Measurements from ENCODE around the gene FHIP1B. TPM values are rescaled to one million over a fixed set of nuclear protein-coding genes. Genes with fewer than 3 reads are reported as not detected.
"Not testable (repeated sequence)": the region's sequence is repeated elsewhere in the genome, so short reads cannot be mapped to it uniquely, and the experiment has no call there.

FHIP1B gene
- total RNA-seq: 25.3 and 25.5 TPM in 2 replicates
- long read RNA-seq, partial matches to known transcripts: 0 of 1 reads
- long read RNA-seq, other reads (novel, unspliced or antisense): 1 of 1 reads

DNA sequence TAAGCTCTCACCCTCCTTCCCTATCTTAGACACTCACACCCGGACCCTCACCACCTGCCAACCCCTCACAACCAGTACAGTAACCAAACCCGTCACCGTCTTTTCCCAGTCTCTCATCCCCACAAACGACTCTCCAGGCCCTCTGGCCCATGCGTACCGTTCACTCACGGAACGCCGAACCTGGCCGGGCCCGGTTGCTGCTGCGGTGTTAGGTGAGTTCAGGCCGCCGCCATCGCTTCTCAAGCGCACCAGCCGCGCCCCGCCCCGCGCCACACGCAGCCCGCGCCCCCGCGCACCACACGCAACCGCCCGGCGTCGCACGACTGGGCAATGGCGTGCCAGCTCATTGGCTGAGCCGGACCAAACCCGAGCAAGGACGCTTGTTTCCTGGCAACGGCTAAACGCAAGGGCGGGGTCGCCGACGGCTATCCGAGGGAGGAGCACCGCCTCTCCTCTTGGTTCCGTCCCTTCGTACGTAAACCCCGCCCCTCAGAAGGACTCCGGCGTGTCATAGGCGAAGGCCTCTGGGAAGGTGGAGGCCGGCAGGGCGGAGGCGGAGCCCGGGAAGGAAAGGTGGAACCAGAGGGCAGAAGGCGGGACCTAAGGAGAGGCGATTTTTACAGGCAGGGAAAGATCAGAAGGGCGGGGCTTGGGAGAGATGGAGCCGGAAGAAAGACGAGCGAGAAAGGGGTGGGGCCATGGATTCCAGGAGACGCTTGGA, at the start of gene FHIP1B:
Gene FHIP1B (minus strand): TSS at position 250 of the 721 bp plus-strand sequence. CDS start 10,120 bp downstream, outside the sequence.
- H3K9me3 Mint-ChIP-seq: no peaks in the 10 kb centered on the region
- DNase-seq (ENCODE audit: low read depth, low spot score): peak; percentile 97
- H3K4me1 Mint-ChIP-seq: peaks cover 26% of the 10 kb centered on the region
- TF ChIP-seq, protein P1, sequence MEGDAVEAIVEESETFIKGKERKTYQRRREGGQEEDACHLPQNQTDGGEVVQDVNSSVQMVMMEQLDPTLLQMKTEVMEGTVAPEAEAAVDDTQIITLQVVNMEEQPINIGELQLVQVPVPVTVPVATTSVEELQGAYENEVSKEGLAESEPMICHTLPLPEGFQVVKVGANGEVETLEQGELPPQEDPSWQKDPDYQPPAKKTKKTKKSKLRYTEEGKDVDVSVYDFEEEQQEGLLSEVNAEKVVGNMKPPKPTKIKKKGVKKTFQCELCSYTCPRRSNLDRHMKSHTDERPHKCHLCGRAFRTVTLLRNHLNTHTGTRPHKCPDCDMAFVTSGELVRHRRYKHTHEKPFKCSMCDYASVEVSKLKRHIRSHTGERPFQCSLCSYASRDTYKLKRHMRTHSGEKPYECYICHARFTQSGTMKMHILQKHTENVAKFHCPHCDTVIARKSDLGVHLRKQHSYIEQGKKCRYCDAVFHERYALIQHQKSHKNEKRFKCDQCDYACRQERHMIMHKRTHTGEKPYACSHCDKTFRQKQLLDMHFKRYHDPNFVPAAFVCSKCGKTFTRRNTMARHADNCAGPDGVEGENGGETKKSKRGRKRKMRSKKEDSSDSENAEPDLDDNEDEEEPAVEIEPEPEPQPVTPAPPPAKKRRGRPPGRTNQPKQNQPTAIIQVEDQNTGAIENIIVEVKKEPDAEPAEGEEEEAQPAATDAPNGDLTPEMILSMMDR (conservative IDR thresholded peaks at IDR 0.05): no peak
- H3K27ac Mint-ChIP-seq (ENCODE audit: unreplicated experiment): peak within 1 kb of the TSS; percentile 98
- H3K4me3 Mint-ChIP-seq: peak within 1 kb of the TSS; percentile 97
- no peaks in the 10 kb centered on the region for H3K36me3 Mint-ChIP-seq (ENCODE audit: low read depth)
- no peaks in the 10 kb centered on the region for H3K27me3 Mint-ChIP-seq (ENCODE audit: low read depth)

DNA sequence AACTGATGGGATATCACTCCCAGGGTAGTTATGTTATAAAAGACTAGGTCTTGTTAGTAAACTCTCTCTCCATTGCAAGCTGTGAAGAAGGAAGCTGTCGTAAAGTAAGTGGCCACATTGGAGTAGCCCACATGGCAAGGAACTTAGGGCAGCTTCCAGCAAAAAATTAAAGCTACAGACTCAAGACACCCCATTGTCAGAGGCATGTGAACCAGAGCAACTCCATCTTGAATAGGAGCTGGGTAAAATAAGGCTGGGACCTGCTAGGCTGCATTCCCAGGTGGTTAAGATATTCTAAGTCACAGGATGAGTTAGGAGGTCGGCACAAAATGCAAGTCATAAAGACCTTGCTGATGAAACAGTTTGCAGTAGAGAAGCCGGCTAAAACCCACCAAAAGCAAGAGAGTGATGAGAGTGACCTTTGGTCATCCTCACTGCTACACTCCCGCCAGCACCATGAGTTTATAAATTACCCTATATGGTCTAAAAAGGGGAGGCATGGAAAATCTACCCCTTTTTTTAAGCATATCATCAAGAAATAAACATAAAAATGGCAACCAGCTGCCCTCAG, 49.1 kb upstream of the FHIP1B start:
- no peak for DNase-seq (ENCODE audit: low read depth, low spot score)
- Mint-ChIP-seq H3K4me3 (no peak overlapping the region), H3K36me3 (ENCODE audit: low read depth) (no peaks in the 10 kb centered on the region), H3K4me1 (peaks cover 10% of the 10 kb centered on the region), H3K27ac (ENCODE audit: unreplicated experiment) (no peak overlapping the region), H3K27me3 (ENCODE audit: low read depth) (peaks cover 14% of the 10 kb centered on the region), H3K9me3 (no peaks in the 10 kb centered on the region)
- TF ChIP-seq, protein P1 (conservative IDR thresholded peaks at IDR 0.05): no peak

DNA sequence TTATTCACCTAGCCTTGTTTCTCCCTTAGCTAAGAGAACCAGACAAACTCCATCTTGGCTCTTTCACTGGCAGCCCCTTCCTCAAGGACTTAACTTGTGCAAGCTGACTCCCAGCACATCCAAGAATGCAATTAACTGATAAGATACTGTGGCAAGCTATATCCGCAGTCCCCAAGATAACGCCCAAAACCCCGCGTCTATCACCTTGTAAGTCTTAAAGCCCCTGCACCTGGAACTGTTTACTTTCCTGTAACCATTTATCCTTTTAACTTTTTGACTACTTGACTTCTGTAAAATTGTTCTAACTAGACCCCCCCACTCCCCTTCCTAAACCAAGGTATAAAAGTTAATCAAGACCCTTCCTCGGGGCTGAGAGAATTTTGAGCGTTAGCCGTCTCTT, 46.4 kb upstream of the FHIP1B start:
- H3K36me3 Mint-ChIP-seq (ENCODE audit: low read depth); H3K4me3 Mint-ChIP-seq; H3K9me3 Mint-ChIP-seq; DNase-seq (ENCODE audit: low read depth, low spot score); H3K27ac Mint-ChIP-seq (ENCODE audit: unreplicated experiment); H3K4me1 Mint-ChIP-seq: not testable (repeated sequence)
- H3K27me3 Mint-ChIP-seq (ENCODE audit: low read depth): peaks cover 14% of the 10 kb centered on the region

DNA sequence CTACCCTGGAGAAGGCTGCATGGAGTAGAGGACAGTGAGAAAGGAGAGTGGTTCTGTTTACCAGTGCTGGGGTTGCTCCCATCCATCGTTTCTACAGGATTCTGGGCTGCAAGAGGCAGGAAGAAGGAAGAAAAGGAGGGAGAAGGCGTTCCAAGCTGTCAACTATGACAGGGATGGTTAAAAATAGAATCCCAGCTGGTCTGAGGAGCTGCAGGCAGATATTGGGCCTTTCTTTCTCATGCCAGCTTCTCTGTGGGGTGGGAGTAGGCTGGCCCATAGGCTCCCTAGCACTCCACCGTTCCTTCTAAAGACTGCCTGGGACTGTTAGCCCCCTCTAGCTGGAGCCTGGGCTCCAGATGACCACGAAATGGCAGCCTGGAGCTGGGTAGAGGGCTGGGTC, 38.8 kb upstream of the FHIP1B start:
- TF ChIP-seq, protein P1 (conservative IDR thresholded peaks at IDR 0.05): no peak
- Mint-ChIP-seq H3K27me3 (ENCODE audit: low read depth) (peaks cover 16% of the 10 kb centered on the region), H3K4me3 (no peak overlapping the region), H3K36me3 (ENCODE audit: low read depth) (no peaks in the 10 kb centered on the region), H3K9me3 (peaks cover 4% of the 10 kb centered on the region), H3K4me1 (no peaks in the 10 kb centered on the region), H3K27ac (ENCODE audit: unreplicated experiment) (no peak overlapping the region)
- DNase-seq (ENCODE audit: low read depth, low spot score): no peak

DNA sequence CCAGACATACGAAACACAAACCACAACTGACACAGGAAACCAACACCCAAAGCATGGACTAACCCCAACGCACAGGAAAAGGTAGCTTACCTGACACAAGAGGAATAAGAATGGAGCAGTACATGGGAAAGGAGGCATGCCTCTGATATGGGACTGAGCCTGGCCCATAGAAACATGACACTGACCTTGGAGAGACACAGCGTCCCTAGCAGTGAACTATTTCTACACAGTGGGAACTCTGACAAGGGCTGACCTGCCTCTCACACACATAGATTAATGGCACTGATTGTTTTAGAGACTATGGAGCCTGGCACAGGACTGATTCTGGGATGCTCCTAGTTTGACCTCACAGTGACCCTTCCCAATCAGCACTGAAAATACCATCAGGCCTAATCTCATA, 37.2 kb upstream of the FHIP1B start:
- Mint-ChIP-seq H3K9me3 (peaks cover 3% of the 10 kb centered on the region), H3K36me3 (ENCODE audit: low read depth) (no peaks in the 10 kb centered on the region), H3K27ac (ENCODE audit: unreplicated experiment) (peak overlapping the region; percentile 23), H3K4me3 (no peak overlapping the region), H3K4me1 (no peaks in the 10 kb centered on the region), H3K27me3 (ENCODE audit: low read depth) (peaks cover 16% of the 10 kb centered on the region)
- no peak for DNase-seq (ENCODE audit: low read depth, low spot score)
- TF ChIP-seq, protein P1 (conservative IDR thresholded peaks at IDR 0.05): no peak
